Measurements from ENCODE around the gene HRH4.

HRH4 gene

DNA sequence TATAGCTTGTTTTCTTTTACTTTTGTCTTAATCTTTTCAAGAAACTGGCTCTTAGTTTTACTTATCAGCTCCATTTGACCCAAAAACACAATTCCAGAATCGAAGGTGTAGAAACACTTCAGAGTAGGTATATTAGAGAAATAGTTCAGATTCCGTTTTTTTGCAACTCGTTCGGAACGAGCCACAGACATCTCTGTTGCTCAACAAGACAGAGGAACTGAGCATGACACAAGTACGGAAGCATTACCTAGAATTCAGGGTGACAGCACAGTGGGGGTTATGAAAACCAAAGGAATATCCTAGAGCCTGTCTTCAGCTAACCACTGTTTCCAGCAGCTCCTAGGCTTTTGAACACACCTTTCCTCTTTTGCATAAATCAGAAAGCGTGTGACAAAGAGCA is 5.0 kb downstream of the HRH4 start:
- DNase-seq (ENCODE audit: low read depth in 2 of 3, low spot score in 2 of 3) = no peak

DNA sequence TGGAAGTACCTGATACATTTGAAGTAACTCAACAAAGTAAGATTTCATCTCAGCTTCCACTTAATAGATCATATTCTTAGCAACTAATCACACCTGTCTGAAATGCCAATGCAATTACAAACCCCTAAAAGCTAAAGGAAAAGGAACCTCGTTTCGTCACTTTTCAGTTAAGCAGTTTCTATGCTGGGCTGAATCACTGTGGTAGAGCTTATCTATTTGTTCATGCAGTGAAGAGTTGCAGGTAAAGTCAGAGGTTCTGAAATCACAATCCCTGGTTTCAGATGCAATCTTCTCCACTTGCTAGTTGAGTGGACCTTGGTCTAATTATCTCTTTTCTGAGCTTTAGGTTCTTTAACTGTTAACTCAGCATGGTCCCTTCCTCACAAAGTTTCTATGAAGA is 6.3 kb downstream of the HRH4 start:
- DNase-seq (ENCODE audit: low read depth in 2 of 3, low spot score in 2 of 3) = no peak

DNA sequence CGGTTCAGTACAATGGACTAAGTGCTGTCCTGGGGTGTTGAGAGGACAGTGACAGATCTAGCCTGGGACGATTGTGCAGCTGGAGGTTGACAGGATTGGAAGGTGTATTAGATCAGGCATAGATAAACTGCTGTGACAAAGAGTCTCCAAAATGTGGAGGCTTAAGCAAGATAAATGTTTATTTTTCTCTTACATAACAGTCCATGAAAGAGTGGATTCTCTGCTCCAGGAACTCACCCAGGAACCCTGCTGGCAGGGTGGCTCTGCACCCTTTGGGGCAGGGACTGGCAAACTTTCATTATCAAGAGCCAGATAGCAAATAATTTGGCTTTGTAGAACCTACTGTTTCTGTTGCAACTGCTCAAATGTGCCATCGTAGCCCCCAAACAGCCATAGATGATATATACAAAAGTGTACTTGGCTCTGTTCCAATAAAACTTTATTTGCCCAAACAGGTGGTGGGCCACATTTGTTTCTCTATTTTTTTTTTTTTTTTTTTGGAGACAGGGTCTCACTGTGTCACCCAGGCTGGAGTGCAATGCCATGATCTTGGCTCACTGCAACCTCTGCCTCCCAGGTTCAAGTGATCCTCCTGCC is 9.7 kb downstream of the HRH4 start:
- no peak for DNase-seq (ENCODE audit: low read depth in 2 of 3, low spot score in 2 of 3)

DNA sequence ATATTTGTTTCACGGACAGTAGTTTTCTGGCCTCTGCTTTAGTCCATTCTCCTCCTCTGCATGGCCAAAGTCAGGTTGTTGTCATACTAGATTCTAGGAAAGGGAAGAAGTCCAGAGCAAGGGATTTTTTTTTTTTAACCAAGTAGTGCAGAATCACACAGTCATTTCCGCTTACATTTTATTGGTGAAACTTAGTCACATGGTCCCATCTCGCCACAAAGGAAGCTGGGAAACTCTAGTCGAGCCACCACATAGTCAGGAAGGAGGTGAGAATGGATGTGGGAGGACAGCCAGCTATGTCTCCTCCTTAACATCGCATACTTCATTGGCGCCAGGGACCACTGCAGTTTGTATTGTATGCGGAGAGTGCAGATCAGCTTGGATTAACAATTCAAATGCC is 10.4 kb downstream of the HRH4 start:
- no peak for DNase-seq (ENCODE audit: low read depth in 2 of 3, low spot score in 2 of 3)

DNA sequence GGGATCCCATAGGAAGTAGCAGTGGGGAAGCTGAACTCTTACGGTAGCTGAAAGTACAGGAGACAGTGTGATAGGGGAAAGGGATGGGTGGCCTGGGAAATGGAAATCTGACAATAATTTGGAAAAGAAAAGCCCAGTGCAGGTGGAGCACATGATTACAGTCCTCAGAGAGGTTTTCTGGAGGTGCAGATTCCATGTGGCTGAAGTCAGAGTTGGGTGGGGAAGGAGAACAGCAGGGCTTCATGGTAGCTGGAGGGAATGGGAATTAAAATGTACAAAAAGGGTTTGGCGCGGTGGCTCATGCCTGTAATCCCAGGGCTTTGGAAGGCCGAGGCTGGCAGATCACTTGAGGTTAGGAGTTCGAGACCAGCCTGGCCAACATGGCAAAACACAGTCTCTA is 12.2 kb downstream of the HRH4 start:
- DNase-seq (ENCODE audit: low read depth in 2 of 3, low spot score in 2 of 3) = no peak

DNA sequence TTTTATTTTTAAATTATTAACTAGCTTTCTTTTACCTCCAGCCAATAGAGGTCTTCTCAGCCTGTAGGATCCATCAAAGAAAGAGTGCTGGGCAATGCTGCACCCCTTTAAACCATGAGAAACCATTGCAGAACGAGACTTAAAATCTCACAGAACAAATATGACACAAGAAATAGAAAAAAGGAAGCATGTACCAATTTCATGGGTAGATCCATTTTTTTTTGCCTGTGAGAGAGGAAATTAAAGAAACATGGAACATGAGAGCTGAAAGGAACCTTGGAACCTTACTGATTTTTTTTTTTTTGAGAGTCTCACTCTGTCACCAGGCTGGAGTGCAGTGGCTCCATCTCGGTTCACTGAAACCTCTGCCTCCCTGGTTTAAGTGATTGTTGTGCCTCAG is 14.0 kb downstream of the HRH4 start:
- DNase-seq (ENCODE audit: low read depth in 2 of 3, low spot score in 2 of 3) = no peak

DNA sequence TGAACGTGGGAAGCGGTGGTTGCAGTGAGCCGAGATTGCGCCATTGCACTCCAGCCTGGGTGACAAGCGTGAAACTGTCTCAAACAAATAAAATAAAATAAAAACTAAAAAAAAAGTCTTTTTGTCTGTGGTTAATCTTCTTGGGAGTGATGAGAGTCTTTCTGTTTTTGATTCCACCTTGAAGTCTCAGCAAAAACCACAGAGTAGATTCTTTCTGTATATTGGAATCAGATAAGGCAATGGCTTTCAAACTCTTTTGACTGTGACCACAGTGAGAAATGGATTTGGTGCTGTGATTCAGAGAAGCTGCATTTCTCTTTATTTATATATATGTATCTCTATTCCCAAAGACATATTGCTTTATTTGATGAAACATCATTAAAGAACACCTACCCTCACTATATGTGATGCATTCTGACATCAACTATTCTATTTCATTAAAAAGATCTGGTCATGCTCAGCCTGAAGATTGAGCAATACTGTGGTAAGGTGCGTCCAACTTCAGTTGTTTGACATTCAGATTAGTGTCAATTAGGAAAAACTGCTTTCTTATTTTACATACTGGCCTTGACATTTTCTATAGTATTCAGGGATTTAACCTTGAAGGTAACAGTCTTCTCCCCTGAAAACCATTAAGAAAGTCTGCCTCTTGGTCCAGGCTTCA is 15.6 kb downstream of the HRH4 start:
- no peak for DNase-seq (ENCODE audit: low read depth in 2 of 3, low spot score in 2 of 3)

DNA sequence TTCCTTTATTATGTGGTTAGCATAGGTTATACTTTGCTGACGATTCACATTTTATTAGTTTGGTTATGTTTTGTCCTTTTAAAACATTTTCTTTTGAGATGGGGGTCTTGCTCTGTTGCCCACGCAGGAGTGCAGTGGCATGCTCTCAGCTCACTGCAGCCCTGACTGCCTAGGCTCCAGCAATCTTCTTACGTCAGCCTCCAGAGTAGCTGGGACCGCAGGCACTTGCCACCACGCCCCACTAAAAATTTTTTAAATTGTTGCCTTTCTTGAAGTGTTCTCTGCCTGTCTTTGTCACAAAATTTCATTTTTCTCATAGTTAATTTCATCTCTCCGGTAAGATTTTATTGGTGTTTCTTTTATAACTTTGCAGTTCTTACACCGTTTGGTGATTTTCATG is 18.9 kb downstream of the HRH4 start:
- DNase-seq (ENCODE audit: low read depth in 2 of 3, low spot score in 2 of 3) = no peak

DNA sequence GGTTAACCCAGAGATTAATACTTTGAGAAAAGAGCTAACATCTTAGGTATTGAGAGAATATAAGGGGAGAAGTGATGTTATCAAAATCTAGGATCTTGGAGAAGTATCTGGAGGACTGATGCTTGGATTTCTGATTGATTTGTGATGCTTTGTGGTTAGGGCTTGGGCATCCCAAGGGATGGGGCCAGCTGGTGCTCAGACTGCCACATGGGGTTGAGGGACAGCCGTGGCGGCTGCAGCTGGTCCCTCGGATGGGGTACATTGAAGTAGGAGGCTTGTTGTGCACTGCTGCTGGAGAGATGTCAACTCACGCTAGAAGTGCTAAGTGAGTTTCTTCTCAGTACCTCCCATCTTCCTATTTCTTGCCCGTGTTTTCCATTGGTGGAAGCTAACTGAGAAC is 22.4 kb downstream of the HRH4 start:
- no peak for DNase-seq (ENCODE audit: low read depth in 2 of 3, low spot score in 2 of 3)

DNA sequence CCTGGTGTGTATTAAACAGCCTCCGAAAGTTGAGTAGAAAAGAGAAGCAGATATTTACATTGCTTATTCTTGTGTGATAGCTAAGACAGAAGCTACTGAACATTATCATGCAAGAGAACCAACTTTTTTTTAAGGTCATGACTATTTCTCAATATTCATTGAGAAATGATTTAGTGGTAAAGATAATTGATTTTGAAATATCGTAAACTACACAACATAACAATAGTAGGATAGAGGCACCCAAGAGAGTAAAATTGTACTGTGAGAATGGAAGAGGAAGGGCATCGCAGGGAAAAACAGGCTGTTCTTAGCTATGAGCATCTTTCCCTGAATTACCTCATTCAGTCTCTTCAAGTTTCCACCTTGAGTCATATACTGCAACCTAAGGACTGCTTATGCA is 25.2 kb downstream of the HRH4 start:
- DNase-seq (ENCODE audit: low read depth in 2 of 3, low spot score in 2 of 3) = no peak

DNA sequence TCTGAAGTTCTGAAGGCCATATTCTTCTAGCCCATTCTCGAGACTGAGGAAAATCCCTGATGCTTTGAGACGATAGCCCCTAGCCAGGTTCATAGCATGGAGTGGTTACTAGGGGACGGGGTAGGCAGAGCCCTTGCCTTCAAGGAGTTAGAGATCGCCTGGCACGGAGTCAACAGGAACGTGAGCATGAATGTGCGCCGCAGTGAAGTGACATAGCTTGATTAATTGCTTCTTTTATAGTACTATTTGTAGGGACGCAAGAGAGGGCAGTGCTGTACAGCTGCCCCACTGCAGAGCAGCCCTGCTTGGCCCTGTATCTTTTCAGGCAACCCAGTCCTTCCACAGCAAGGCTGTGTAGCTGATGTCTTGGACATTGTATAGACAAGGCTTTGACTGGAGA is 26.2 kb downstream of the HRH4 start:
- no peak for DNase-seq (ENCODE audit: low read depth in 2 of 3, low spot score in 2 of 3)

DNA sequence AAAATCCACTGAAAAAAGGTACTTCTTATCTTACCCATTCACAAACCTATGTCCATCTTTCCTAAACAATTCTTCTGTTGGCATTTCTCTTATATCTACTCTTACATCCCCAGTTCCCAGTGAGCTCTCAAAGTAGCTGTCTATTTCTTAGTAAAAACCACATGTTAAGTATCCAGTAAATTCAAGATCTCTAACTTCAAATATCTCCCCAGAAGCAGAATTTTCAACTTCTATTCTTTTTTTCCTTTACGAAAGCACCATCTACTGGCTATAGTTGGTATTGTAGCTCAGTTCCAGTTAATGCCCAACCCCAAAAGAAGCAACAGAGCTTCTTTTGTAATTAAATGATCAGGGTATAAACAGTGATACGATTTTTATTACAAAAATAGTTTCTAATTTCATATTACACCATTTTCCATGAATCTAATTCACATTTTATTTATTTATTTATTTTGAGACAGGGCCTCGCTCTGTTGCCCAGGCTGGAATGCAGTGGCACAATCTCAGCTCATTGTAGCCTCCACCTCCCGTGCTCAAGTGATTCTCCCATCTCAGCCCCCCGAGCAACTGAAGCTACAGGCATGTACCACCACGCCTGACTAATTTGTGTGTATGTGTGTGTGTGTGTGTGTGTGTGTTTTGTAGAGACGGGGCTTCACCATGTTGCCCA is 28.5 kb downstream of the HRH4 start:
- DNase-seq (ENCODE audit: low read depth in 2 of 3, low spot score in 2 of 3) = no peak

DNA sequence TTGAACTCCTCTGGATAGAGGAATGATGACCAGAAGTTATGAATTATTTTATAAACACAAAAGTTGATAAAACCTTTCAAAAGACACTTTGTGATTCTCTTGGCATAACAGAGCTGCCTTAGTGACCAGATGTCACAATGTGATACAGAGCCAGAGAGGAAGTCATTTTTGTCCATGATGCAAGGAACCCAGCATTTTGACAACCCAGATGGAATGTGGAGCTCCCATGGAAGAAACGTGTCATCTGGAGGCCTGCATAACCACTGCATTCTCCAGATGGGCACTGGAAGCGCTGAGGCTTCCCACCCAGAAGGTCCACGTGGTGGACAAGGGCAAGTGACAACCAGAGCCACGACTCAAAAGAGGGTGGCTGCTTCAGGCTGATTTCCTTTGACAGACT is 30.1 kb downstream of the HRH4 start:
- DNase-seq (ENCODE audit: low read depth in 2 of 3, low spot score in 2 of 3) = no peak

DNA sequence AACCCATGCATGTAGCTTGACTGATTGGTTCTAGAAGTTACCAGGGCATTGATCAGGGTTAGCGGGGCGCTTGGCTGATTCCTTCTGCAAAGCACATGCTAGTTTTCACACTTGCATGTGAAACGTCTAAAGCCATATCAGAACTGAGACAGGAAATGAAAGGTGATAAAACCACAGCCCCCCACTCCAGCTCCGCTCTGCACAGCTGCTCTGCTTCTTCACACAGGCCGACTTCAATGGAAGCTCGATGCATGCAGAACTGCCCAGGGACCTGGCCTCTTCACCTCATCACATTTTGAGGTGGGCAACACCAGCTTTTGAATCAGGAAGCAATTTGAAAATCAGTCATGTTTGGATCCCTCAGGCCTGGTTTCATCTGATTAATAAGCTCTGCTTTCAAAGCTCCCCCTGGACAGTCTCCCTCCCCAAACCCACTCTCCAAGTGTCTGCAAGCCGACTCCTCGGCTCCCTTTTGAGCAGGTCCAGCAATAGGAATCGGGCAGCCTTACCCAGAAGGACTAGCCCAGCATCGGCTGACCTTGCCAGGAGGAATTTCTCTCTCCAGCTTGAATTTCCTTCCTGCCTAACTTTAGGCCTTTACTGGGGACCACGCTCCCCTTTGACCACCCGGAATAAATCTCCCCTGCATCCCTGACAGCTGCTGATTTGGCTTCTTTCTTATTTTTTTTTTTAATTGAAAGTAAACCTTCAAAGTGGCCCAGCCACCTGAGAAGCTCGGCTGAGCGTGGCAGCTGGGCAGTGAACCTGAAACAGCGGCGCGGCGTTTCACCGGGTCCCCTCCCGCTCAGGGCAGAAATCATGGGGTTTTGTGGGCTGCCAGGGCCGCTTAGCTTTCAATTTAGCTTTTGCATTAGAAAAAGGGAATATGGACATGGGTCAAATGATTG is 31.7 kb downstream of the HRH4 start:
- DNase-seq (ENCODE audit: low read depth in 2 of 3, low spot score in 2 of 3) = no peak

DNA sequence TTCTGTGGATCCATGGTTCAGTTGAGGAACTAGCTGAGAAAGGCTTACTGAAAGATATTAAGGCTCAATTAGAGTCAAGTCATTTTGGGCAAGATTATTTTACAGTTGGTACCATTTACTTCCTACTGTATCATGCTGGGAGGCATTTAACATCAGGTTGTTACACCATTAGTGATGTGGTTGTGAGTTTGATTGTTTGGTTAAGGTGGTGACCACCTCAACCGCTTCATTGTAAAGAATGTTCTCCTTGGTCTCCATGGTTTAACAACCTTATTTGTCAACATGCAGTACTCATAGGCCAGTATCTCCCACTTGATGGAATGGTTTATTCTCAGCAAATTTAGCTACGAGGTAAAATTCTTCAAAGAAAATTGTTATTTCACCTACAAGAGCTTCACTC is 34.1 kb downstream of the HRH4 start:
- no peak for DNase-seq (ENCODE audit: low read depth in 2 of 3, low spot score in 2 of 3)

DNA sequence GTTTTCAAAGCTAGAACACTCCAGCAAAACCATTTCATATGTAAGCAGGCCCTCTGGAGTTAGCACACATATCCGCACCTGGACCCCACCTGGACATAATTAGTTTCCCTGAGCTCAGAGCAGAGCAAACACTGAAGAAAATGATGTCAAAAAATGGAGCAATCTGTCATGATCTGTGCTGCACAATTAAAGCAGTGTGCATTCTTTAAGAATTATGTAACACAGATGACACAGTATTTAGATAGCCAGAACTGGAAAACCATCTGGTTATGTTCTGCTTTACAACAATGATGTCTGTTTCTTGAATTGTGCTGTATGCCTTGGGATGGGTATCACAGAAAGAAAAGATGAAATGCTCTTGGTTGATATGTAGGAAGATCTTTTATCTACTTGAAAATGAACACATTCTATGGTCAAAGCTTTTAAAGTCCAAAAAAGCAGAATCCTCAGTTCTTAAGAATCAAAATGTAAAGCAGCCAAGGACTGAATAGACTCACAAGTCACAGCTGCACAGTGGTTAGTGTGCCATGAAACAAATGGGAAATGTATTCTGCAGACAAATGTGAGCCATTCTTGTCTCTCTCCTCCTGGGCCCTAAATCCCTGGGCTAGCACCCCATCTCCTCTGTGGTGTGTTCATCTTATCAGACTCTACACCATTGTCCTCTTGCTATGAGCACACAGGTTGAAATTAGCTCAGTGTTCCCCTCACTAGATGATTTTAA is 36.8 kb downstream of the HRH4 start:
- no peak for DNase-seq (ENCODE audit: low read depth in 2 of 3, low spot score in 2 of 3)

DNA sequence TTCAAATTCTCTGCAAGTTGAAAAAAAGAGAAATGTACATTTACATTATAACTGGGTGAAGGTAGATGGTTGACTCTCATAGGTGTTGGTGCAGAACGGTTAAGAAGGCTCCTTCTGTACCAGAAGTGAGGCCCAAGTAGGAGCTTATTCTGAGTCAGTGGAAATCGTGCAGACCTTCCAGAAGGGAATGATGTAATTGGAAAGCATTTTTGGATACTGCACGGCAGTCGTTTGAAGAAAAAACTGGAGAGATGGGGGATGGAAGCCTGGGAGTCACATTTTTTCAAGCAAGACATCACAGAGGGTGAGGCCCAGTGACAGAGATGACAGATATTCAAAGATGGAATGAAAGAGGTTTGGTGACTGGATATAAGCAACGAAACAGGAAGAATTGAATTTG is 39.4 kb downstream of the HRH4 start:
- no peak for DNase-seq (ENCODE audit: low read depth in 2 of 3, low spot score in 2 of 3)

DNA sequence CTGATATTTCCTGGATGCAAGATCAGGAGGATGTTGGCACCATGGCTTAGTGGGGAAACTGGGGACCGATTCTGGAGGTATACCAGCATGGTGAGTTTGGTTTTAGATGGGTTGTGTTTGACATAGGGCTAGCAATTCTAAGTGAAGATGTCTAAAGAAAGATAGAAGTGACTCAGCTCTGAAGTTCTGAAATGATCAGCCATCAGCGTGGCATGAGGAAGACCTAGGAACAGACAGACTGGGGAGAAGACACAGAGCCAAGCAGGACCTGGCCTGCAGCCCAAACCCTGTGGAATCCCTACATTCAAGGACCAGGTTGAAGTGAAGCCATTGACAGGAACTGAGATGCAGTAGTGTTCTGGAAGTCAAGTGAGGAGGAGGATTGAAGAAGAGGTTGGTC is 39.8 kb downstream of the HRH4 start:
- DNase-seq (ENCODE audit: low read depth in 2 of 3, low spot score in 2 of 3) = no peak

DNA sequence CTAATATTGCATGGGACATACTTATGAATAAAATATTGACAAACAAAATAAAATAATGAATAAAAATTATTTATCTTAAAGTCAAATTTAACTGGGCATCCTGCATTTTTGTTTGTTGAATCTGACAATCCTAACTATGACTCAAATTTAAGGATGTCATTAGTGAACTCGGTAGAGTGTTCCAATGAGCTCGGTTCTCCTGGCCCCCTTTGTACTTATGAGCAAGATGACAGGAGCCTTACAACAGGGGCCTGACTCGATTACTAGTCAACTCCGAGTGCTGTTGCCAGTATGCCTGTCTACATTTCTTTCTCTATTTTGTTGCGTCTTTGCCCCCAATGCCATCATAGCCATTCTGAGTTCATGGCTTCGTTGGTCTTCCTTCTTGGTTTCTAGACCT is 40.3 kb downstream of the HRH4 start:
- no peak for DNase-seq (ENCODE audit: low read depth in 2 of 3, low spot score in 2 of 3)

DNA sequence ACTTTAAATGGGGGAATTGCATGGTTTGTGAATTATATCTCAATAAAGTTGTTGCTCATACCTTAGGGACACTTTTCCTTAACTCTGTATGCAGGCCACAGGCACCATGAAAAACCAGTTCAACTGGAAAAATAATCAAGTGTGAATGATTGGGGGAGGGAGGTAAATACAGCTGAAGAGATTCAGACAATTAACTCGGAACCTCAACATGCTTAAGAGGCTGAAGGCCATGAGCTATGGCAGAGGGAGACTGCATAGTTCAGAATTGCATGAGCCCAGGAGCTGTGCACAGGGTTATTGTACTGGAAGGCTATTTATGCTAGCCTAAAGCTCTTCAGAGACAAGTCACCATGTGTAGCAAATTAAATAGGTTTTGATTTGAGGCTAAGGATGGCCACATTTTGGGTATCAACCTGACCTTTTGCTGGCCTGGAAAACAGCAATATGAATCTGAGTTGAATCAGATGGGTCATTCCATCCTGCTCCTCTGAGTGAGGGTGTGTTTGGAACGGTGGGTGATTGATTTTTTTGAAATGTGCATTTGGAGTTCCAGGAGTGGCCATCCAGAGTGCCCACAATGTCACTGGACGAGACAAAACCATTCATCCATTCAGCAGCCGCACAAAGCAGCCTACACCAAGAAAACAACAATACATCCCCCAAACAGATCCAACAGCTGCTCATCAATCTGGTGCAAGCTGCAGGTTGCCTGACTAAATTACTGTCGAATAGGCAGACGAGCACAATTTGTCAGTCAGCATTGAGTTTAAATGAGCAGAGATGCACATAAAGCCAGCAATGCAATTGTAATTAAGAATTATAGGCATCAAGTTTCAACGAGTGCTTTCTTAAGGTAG is 42.5 kb downstream of the HRH4 start:
- no peak for DNase-seq (ENCODE audit: low read depth in 2 of 3, low spot score in 2 of 3)

Data from activated CD8-positive, alpha-beta memory T cell treated with anti-CD3 and anti-CD28 coated beads for 48 hours (primary cell).